Measurements from ENCODE around the gene ANKRD33B.
"Not testable (repeated sequence)": the region's sequence is repeated elsewhere in the genome, so short reads cannot be mapped to it uniquely, and the experiment has no call there.

Gene ANKRD33B

DNA sequence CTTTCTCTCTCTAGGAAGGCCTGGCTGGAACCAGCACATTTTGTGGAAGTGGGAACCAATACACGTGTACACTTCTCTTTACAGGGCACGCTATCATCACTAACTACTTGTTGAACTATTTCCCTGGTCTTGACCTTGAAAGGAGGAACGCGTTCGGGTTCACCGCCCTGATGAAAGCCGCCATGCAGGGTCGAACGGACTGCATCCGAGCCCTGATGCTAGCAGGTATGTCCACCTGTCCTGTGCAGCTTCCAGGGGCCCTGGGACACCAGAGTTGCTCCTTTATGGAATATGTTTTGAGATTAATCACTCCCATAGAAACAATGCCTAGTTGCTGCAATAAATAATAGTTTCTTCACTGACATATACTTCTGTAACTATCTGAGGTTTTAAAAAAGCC lies 74.1 kb downstream of the ANKRD33B start:
- DNase-seq (ENCODE audit: low read depth): no peak
- TF ChIP-seq CTCF (conservative IDR thresholded peaks at IDR 0.05; ENCODE audit: low read depth, low read length): no peak

DNA sequence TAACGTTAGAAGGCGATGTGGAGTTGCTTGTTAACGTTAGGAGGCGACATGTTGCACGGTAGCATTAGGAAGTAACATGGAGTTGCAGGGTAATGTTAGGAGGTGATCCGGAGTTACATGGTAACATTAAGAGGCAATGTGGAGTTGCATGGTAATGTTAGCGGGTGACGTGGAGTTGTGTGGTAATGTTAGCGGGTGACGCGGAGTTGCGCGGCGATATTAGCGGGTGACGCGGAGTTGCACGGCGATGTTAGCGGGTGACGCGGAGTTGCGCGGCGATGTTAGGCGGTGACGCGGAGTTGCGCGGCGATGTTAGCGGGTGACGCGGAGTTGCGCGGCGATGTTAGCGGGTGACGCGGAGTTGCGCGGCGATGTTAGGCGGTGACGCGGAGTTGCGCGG lies 74.9 kb downstream of the ANKRD33B start:
- DNase-seq (ENCODE audit: low read depth); H3K4me3 ChIP-seq (ENCODE audit: low read length): not testable (repeated sequence)

More for the DNA sequence above, 74.1 kb downstream of the ANKRD33B start:
- H3K4me3 ChIP-seq (ENCODE audit: low read length): no peak overlapping the region

DNA sequence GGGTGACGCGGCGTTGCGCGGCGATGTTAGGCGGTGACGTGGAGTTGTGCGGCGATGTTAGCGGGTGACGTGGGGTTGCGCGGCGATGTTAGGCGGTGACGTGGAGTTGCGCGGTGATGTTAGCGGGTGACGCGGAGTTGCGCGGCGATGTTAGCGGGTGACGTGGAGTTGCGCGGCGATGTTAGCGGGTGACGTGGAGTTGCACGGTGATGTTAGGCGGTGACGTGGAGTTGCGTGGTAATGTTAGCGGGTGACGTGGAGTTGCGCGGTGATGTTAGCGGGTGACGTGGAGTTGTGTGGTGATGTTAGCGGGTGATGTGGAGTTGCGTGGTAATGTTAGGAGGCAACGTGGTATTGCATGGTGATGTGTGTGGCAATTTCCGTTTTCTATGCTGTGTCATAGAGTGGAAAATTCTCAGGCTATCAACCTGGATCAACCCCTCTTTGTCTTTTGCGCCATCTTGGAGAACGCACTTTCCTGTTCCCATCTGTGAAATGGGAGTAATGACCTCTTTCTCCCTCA lies 76.0 kb downstream of the ANKRD33B start:
- DNase-seq (ENCODE audit: low read depth): no peak
- H3K4me3 ChIP-seq (ENCODE audit: low read length): no peak overlapping the region
- no peak for TF ChIP-seq CTCF (conservative IDR thresholded peaks at IDR 0.05; ENCODE audit: low read depth, low read length)

DNA sequence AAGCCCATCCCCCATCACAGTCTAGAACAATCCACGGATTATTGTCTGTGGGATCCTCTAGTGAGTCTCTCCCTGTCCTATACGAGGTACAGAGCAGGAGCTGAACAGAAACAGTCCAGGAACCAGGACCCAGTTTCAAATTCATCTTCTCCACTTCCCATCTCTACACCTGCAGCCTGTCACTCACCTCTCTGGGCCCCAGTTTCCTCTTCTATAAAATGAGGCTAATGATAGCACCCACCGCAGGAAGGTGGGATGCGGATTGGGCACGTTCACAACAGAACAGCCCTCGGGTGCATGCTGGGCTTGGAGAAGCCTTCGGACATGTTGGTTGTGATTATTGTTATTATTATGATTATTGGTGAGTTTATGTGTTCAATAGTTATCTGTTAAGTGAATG lies 78.5 kb downstream of the ANKRD33B start:
- no peak for TF ChIP-seq CTCF (conservative IDR thresholded peaks at IDR 0.05; ENCODE audit: low read depth, low read length)
- no peak overlapping the region for H3K4me3 ChIP-seq (ENCODE audit: low read length)
- DNase-seq (ENCODE audit: low read depth): no peak

- no peak for TF ChIP-seq CTCF (conservative IDR thresholded peaks at IDR 0.05; ENCODE audit: low read depth, low read length)
- no peak overlapping the region for H3K4me3 ChIP-seq (ENCODE audit: low read length)
- DNase-seq (ENCODE audit: low read depth): no peak
Observed at GRCh38 chr5:10644192-10644591, 80.3 kb downstream of the ANKRD33B start.

GRCh38 chr5:10645146-10645545 lies 81.3 kb downstream of the ANKRD33B start:
- no peak overlapping the region for H3K4me3 ChIP-seq (ENCODE audit: low read length)
- no peak for TF ChIP-seq CTCF (conservative IDR thresholded peaks at IDR 0.05; ENCODE audit: low read depth, low read length)
- no peak for DNase-seq (ENCODE audit: low read depth)

DNA sequence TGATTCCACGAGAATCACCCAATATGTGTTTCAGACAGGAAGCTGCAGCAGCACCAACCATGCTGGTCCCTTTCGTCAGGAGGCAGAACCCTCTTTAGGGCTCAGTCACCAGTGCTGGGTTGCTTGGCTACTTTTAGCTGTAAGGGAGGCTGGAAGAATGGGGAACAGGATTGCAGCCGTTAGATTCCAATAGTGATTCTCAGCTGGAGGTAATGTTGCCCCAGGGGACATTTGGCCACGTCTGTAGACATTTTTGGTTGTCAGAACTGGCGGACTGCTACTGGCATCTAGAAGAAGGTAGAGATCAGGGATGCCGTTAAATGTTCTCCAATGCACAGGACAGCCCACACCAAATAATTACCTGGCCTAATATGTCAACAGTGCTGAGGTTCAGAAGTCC lies 81.8 kb downstream of the ANKRD33B start:
- H3K4me3 ChIP-seq (ENCODE audit: low read length): no peak overlapping the region
- TF ChIP-seq CTCF (conservative IDR thresholded peaks at IDR 0.05; ENCODE audit: low read depth, low read length): no peak
- no peak for DNase-seq (ENCODE audit: low read depth)

GRCh38 chr5:10647640-10648039 lies 83.8 kb downstream of the ANKRD33B start:
- DNase-seq (ENCODE audit: low read depth): no peak
- no peak overlapping the region for H3K4me3 ChIP-seq (ENCODE audit: low read length)

More at GRCh38 chr5:10647640-10648039, 83.8 kb downstream of the ANKRD33B start:
- no peak for TF ChIP-seq CTCF (conservative IDR thresholded peaks at IDR 0.05; ENCODE audit: low read depth, low read length)

All from retinal pigment epithelial cell (primary cell).